ENCODE data around the gene TCF7L1. TPM values are rescaled to one million over a fixed set of nuclear protein-coding genes. Genes with fewer than 3 reads are reported as not detected.

Gene TCF7L1
- total and polyA plus RNA-seq, 9 of the 15 experiments (the other 6 are each of a cell fraction or from before 2014, with no cell fraction given): 0.03 to 0.11 (median 0.07) TPM; not detected in 5

GRCh38 chr2:85329181-85329651, 196.0 kb downstream of the TCF7L1 start (continued):
- TF ChIP-seq, protein P1, sequence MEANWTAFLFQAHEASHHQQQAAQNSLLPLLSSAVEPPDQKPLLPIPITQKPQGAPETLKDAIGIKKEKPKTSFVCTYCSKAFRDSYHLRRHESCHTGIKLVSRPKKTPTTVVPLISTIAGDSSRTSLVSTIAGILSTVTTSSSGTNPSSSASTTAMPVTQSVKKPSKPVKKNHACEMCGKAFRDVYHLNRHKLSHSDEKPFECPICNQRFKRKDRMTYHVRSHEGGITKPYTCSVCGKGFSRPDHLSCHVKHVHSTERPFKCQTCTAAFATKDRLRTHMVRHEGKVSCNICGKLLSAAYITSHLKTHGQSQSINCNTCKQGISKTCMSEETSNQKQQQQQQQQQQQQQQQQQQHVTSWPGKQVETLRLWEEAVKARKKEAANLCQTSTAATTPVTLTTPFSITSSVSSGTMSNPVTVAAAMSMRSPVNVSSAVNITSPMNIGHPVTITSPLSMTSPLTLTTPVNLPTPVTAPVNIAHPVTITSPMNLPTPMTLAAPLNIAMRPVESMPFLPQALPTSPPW (CRISPR knock-in tag; IDR thresholded peaks at IDR 0.05): peak; percentile 26; the same call in 1 of the 2 replicates
- no peak for TF ChIP-seq BRD4 (IDR thresholded peaks at IDR 0.05)
- TF ChIP-seq PHF8 (IDR thresholded peaks at IDR 0.05; ENCODE audit: borderline replicate concordance, low read length): no peak
- TF ChIP-seq TGIF2 (CRISPR knock-in tag; IDR thresholded peaks at IDR 0.05): no peak
- no peak for TF ChIP-seq ZNF507 (tag; conservative IDR thresholded peaks at IDR 0.05)
- no peak for TF ChIP-seq MLX (CRISPR knock-in tag; conservative IDR thresholded peaks at IDR 0.05)
- TF ChIP-seq, protein P2, sequence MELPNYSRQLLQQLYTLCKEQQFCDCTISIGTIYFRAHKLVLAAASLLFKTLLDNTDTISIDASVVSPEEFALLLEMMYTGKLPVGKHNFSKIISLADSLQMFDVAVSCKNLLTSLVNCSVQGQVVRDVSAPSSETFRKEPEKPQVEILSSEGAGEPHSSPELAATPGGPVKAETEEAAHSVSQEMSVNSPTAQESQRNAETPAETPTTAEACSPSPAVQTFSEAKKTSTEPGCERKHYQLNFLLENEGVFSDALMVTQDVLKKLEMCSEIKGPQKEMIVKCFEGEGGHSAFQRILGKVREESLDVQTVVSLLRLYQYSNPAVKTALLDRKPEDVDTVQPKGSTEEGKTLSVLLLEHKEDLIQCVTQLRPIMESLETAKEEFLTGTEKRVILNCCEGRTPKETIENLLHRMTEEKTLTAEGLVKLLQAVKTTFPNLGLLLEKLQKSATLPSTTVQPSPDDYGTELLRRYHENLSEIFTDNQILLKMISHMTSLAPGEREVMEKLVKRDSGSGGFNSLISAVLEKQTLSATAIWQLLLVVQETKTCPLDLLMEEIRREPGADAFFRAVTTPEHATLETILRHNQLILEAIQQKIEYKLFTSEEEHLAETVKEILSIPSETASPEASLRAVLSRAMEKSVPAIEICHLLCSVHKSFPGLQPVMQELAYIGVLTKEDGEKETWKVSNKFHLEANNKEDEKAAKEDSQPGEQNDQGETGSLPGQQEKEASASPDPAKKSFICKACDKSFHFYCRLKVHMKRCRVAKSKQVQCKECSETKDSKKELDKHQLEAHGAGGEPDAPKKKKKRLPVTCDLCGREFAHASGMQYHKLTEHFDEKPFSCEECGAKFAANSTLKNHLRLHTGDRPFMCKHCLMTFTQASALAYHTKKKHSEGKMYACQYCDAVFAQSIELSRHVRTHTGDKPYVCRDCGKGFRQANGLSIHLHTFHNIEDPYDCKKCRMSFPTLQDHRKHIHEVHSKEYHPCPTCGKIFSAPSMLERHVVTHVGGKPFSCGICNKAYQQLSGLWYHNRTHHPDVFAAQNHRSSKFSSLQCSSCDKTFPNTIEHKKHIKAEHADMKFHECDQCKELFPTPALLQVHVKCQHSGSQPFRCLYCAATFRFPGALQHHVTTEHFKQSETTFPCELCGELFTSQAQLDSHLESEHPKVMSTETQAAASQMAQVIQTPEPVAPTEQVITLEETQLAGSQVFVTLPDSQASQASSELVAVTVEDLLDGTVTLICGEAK (IDR thresholded peaks at IDR 0.05): no peak
- TF ChIP-seq, protein P2 (CRISPR knock-in tag; IDR thresholded peaks at IDR 0.05): no peak
- TF ChIP-seq BRCA1 (IDR thresholded peaks at IDR 0.05): no peak
- TF ChIP-seq BRCA1 (CRISPR knock-in tag; IDR thresholded peaks at IDR 0.05): no peak
- TF ChIP-seq MAZ (CRISPR knock-in tag; conservative IDR thresholded peaks at IDR 0.05 in 1 of 2, IDR thresholded peaks at IDR 0.05 in 1 of 2): no peak
- TF ChIP-seq MXD1 (CRISPR knock-in tag; IDR thresholded peaks at IDR 0.05; ENCODE audit: borderline replicate concordance, poor library complexity, severe bottlenecking): no peak
- TF ChIP-seq ETV1 (tag; conservative IDR thresholded peaks at IDR 0.05; ENCODE audit: low read depth): no peak
- TF ChIP-seq, protein P3, sequence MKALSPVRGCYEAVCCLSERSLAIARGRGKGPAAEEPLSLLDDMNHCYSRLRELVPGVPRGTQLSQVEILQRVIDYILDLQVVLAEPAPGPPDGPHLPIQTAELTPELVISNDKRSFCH (CRISPR knock-in tag; IDR thresholded peaks at IDR 0.05): no peak
- TF ChIP-seq, protein P3 (tag; IDR thresholded peaks at IDR 0.05): no peak
- TF ChIP-seq SRSF9 (IDR thresholded peaks at IDR 0.05; ENCODE audit: borderline replicate concordance, low read depth, low read length): no peak

All from K562 (cell line).